HG03196 (cell line): Measurements from ENCODE around the gene LTO1.

Experiments
- ATAC-seq: cut with Tn5 transposase; IDR thresholded peaks from one replicate; pipeline ENCODE4 v1.9.1; 2021; ENCODE audit not compliant: unreplicated experiment

Gene LTO1

DNA sequence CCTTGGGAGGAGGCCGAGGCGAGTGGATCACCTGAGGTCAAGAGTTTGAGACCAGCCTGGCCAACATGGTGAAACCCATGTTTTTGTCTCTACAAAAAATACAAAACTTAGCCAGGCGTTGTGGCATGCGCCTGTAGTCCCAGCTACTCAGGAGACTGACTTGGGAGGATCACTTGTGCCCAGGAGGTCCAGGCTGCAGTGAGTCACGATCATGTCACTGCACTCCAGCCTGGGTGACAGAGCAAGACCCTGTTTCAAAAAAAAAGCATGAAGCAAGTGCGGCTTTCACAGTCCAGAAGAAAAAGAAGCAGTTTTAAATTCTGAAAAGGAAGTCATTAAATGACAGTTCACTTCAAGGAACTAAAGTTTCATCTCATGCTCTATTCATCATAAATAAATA is 7.1 kb upstream of the LTO1 start:
- ATAC-seq = no peak

- no peak for ATAC-seq
Observed at GRCh38 chr11:69680688-69681087, 5.5 kb upstream of the LTO1 start.

GRCh38 chr11:69677749-69678148 is 2.6 kb upstream of the LTO1 start:
- ATAC-seq = no peak

DNA sequence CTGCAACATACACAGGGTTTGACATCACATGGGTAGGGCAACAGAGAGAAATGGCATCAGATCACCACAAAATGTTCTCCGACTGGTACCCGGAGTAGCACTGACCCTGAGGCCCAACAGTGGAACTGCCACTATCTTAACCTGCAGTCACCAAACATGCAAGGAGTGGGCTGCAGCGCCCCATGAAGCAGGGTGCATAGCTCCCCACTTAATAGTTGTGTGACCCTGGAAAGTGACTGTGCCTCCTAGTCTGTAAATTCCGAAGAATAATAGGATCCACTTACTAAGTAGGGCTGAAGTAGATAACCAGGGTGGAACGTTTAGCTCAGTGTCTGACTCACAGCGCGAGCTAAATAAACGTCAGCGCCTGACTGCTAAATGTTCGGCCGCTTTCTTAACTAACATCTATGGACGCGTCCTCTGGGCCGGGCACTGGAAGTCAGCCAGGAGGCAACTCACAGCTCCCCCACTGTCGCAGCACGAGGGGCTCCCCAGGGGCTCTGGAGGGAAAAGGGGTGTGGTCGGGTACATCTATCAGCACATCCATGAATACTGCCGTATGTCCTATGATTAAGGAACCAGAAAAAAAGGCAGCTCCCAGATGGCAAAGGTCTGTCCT is 777 bp downstream of the LTO1 start:
- ATAC-seq = peak; percentile 6

DNA sequence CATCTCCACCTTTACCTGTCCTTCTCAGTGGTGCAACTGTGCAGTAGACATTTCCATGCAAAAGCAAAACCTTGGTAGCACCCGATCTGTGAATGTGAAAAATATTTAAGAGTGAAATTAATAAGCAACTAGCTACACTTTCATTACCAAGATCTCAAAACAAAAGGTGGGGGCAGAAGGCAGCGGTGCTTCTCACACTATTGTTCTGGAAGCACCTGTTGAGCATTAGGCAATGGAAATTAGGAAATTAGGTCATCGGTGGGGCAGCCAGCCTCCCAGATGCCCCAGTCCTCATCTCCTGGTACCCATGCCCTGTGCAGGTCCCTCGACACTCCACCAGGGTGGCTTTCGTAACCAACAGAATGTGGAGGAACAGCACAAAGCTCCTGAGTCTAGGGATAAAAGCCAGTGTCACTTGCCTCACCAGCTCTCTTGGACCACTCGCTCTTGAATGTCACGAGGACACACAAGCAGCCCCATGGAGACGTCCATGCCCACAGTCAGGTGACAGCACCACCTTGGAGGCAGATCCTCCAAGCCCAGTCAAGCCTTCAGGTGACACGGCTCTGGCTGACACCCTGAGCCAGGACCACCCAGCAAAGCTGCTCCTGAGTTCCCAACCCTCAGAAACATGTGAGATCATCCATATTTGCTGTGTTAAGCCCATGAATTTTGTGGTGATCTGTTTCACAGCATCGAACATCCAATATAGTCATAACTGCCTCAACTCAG is 3.3 kb downstream of the LTO1 start:
- ATAC-seq = no peak

DNA sequence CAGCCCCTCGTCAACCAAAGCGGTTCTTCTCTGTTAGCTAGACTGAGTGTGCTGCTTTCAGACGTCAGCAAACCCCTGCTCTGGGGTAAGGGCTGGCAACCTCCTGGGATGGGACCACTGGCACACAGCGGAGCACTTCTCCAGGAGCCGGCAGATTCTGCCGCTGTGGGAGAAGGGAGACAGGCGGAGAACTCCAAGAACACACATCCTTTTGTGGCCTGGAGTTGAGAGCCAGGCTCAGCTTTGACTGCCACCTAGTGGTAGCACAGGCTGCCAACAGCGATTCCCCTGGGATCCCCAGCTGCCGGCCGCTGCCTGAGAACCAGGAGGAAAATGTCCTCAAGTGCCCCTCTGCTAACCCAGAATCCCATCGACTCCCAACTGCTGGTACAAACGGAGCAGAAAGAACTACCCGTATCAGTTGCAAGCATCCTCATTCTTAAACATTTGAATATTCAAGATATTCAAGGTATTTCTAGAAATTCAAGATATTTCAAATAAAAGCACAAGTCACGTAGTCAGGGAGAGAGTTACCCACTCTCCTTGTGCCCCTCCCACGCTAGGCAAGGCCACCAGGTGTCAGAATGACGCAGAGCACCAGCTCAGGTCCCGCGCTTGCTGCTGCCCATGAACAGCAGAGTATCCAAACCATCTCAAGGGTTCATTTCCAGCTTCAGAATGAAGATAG is 4.9 kb downstream of the LTO1 start:
- no peak for ATAC-seq

DNA sequence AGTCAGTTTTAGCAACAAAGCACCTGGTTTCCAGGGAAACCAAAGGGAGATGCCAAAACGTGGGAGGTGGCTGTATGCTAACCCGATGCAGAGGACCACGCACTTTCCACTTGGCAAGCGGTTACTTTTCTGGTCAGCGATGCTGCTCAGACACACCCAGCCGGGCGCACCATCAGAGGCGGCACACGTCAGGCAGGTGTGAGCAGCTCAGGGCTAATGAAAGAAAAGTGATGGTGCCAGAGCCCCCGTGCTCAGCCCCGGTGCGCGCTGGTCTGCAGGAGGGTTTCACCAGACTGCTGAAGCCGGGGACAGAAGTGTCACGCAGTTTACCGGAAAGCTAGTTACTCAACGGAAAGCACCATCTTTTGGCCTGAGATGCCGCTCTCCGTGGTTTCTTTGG is 5.7 kb downstream of the LTO1 start:
- no peak for ATAC-seq

- no peak for ATAC-seq
Observed at GRCh38 chr11:69667619-69668604, 7.2 kb downstream of the LTO1 start.

- ATAC-seq = no peak
Observed at GRCh38 chr11:69666752-69667536, 8.2 kb downstream of the LTO1 start.

GRCh38 chr11:69666261-69666660 is 8.9 kb downstream of the LTO1 start:
- no peak for ATAC-seq

GRCh38 chr11:69665669-69666068 is 9.5 kb downstream of the LTO1 start:
- no peak for ATAC-seq

GRCh38 chr11:69664901-69665300 is 10.3 kb downstream of the LTO1 start:
- no peak for ATAC-seq

GRCh38 chr11:69664103-69664775 is 10.9 kb downstream of the LTO1 start:
- no peak for ATAC-seq

- ATAC-seq = no peak
Observed at GRCh38 chr11:69663326-69663725, 11.8 kb downstream of the LTO1 start.

DNA sequence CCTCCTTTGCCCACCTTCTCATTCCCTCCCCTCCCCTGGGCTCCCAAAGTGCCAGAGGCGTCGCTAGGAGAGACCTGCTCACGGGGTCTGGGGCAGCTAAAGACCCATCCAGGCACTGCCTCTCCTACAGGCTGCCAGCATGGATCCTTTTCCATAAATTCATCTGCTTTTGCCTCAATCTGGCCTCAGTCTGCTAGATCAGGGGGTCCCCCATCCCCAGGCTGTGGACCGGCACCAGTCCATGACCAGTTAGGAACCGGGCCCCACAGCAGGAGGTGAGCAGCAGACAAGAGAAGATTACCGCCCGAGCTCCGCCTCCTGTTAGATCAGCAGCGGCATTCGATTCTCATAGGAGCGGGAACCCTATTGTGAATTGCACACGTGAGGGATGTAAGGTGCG is 12.3 kb downstream of the LTO1 start:
- ATAC-seq = no peak

DNA sequence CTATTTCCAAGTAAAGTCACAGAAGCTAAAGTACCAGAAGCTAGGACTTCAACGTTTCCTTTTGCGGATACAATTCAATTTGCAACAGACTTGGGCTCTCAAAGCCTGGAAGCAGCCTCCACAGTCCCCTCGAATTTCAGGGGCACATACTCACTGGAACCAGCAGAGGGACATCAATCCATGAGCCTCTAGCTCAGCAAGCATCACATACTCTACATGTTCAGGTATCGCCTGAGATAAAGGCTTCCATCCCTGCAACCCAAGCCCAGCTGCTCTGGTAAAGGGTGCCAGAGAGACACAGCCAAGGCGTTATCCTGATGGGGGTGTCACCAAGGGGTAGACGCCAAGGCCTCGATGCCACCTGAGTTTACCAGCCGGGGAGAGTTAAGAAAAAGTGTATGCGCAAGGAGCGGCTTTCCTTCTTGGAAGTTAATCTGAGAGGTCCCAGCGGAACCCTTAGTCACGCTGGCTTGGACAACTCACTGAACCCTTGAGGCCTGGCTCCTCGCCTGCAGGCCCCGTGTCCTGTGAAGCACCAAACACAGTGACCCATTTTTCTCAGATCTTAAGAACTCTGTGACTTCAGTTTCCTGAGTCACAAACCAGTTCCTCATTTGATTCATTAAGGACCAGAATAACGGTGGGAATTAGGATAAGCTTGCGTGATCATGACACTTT is 13.0 kb downstream of the LTO1 start:
- ATAC-seq = no peak

GRCh38 chr11:69661413-69661715 is 13.8 kb downstream of the LTO1 start:
- no peak for ATAC-seq

- ATAC-seq = no peak
Observed at GRCh38 chr11:69660001-69660500, 15.1 kb downstream of the LTO1 start.

DNA sequence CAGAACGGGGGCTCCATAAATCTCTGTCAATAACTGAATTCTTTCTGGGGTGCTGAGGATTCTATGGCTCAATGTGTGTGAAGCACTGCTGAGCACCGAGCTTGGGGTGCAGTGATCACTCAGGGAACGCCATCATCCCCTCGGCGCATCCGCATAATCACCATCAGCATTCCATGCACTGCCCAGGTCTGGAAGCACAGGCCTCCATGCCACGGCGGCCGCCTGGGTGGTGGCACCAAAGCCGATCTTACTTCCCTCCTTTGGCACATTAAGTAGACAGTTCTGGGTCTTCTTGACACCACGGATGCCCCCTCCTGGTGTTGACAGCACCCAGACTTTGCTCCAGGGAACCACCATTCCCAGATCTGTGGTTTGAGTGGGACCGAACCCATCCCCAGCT is 15.6 kb downstream of the LTO1 start:
- no peak for ATAC-seq
